ENCODE data around the gene APOBR.
A peak's percentile ranks its signal among the peaks of the same experiment; 100 is the strongest.
"Not testable (repeated sequence)": the region's sequence is repeated elsewhere in the genome, so short reads cannot be mapped to it uniquely, and the experiment has no call there.

APOBR gene

GRCh38 chr16:28526201-28527099 is 32.0 kb downstream of the APOBR start:
- DNase-seq: no peak

- not testable (repeated sequence) for DNase-seq
Measured at GRCh38 chr16:28527100-28527785, 32.8 kb downstream of the APOBR start.

GRCh38 chr16:28527985-28528384 is 33.5 kb downstream of the APOBR start:
- no peak for DNase-seq

- DNase-seq: no peak
Measured at GRCh38 chr16:28528463-28528867, 34.0 kb downstream of the APOBR start.

GRCh38 chr16:28529124-28529523 is 34.7 kb downstream of the APOBR start:
- DNase-seq: no peak

GRCh38 chr16:28531777-28532744 is 37.6 kb downstream of the APOBR start:
- DNase-seq: no peak

- DNase-seq: no peak
Measured at GRCh38 chr16:28532940-28533647, 38.7 kb downstream of the APOBR start.

- DNase-seq: peak; percentile 23
Measured at GRCh38 chr16:28534542-28535373, 40.3 kb downstream of the APOBR start.

GRCh38 chr16:28537076-28537475 is 42.6 kb downstream of the APOBR start:
- DNase-seq: no peak

GRCh38 chr16:28537964-28538732 is 43.7 kb downstream of the APOBR start:
- no peak for DNase-seq

GRCh38 chr16:28538733-28539596 is 44.5 kb downstream of the APOBR start, which contains the start of gene NUPR1:
Gene NUPR1 (minus strand): TSS chr16:28538974. CDS start chr16:28538907, 67 bp downstream.
- DNase-seq: peak; percentile 98

- DNase-seq: no peak
Measured at GRCh38 chr16:28540346-28540745, 45.9 kb downstream of the APOBR start.

GRCh38 chr16:28542646-28543045 is 48.2 kb downstream of the APOBR start:
- DNase-seq: no peak

- DNase-seq: no peak
Measured at GRCh38 chr16:28543072-28543471, 48.6 kb downstream of the APOBR start.

- DNase-seq: no peak
Measured at GRCh38 chr16:28544998-28545397, 50.6 kb downstream of the APOBR start.

GRCh38 chr16:28545964-28546363 is 51.5 kb downstream of the APOBR start:
- not testable (repeated sequence) for DNase-seq

GRCh38 chr16:28546626-28547025 is 52.2 kb downstream of the APOBR start:
- no peak for DNase-seq

- DNase-seq: no peak
Measured at GRCh38 chr16:28548306-28548802, 53.9 kb downstream of the APOBR start.
